H1 (cell line): ENCODE measurements around the gene SLC12A7. TPM values are rescaled to one million over a fixed set of nuclear protein-coding genes. Genes with fewer than 3 reads are reported as not detected.
A peak's percentile ranks its signal among the peaks of the same experiment; 100 is the strongest.

Source experiments
- CTCF ChIA-PET: fragments of 300-600 bp; sonication (Branson Sonifier 250); formaldehyde crosslinking; loops from one replicate; lab custom pipeline; 2021; ENCODE audit not compliant: partially characterized antibody; lab: Charles Lee
- POLR2A ChIA-PET: fragments of 300-600 bp; sonication (Branson Sonifier 250); formaldehyde crosslinking; loops from one replicate; lab custom pipeline; 2021; ENCODE audit warnings: inconsistent platforms; ENCODE audit not compliant: partially characterized antibody; lab: Charles Lee
- DNase-seq, 2 experiments: peaks; one replicate each; pipeline versions ENCODE4 v3.0.0 to v3.0.0-alpha.2; 2010 to 2022; ENCODE audit warnings: low spot score in 2 of 2, low read depth in 1 of 2, mixed read lengths in 1 of 2
- FAIRE-seq: peaks from 2 replicates; lab custom pipeline; 2011; peaks lifted over from hg19 to GRCh38; lab: Jason Lieb, UNC
- H2AFZ ChIP-seq: 2 replicates; pipeline ENCODE4 v1.8.1; 2012; ENCODE audit warnings: low read length, inconsistent platforms
- H2AK5ac ChIP-seq: 2 replicates; pipeline ENCODE4 v1.6.1; 2013; ENCODE audit warnings: low read depth, low read length
- H2BK120ac ChIP-seq: replicated peaks from 2 replicates; pipeline ENCODE3; 2013; ENCODE audit warnings: low read depth, low read length, inconsistent platforms
- H2BK12ac ChIP-seq: 2 replicates; pipeline ENCODE4 v1.6.1; 2013; ENCODE audit warnings: low read depth, low read length
- H2BK15ac ChIP-seq: 2 replicates; pipeline ENCODE4 v1.6.1; 2013; ENCODE audit warnings: low read length
- H2BK20ac ChIP-seq: 2 replicates; pipeline ENCODE4 v1.6.1; 2013; ENCODE audit warnings: low read length
- H2BK5ac ChIP-seq: 2 replicates; pipeline ENCODE4 v1.6.1; 2013; ENCODE audit warnings: low read depth, low read length
- H3K14ac ChIP-seq: 2 replicates; pipeline ENCODE4 v1.6.1; 2013; ENCODE audit warnings: inconsistent platforms; ENCODE audit not compliant: insufficient read length
- H3K18ac ChIP-seq: 2 replicates; pipeline ENCODE4 v1.6.1; 2013; ENCODE audit warnings: low read length; ENCODE audit errors: extremely low read depth
- H3K23ac ChIP-seq: 2 replicates; pipeline ENCODE4 v1.6.1; 2013; ENCODE audit warnings: inconsistent platforms; ENCODE audit not compliant: insufficient read length
- H3K23me2 ChIP-seq: 2 replicates; pipeline ENCODE4 v1.6.1; 2013; ENCODE audit warnings: low read depth, low read length
- H3K27ac ChIP-seq: 2 replicates; pipeline ENCODE4 v1.6.1; 2011; ENCODE audit warnings: low read depth, low read length, inconsistent platforms
- H3K27me3 ChIP-seq, 4 experiments: replicated peaks in 1 of 4; 1 replicate in 1 of 4; 2 replicates in 3 of 4; pipeline versions ENCODE4 v1.6.1 to v1.8.1; 2011 to 2013; ENCODE audit warnings: low read length in 3 of 4, mild to moderate bottlenecking in 3 of 4, inconsistent platforms in 2 of 4, mixed read lengths in 2 of 4, moderate library complexity in 1 of 4; ENCODE audit not compliant: control insufficient read depth in 3 of 4, insufficient read depth in 3 of 4; ENCODE audit errors: extremely low read depth in 1 of 4
- H3K36me3 ChIP-seq, 4 experiments: 2 replicates each; pipeline versions ENCODE4 v1.6.1 to v1.8.1; 2011 to 2013; ENCODE audit warnings: mild to moderate bottlenecking in 4 of 4, low read length in 3 of 4, moderate library complexity in 2 of 4, control low read depth in 1 of 4, inconsistent platforms in 1 of 4; ENCODE audit not compliant: insufficient read depth in 4 of 4, control insufficient read depth in 2 of 4
- H3K4ac ChIP-seq: replicated peaks from 2 replicates; pipeline ENCODE3; 2013; ENCODE audit warnings: low read length, low read depth, mixed read lengths, inconsistent platforms; ENCODE audit not compliant: insufficient read length
- H3K4me1 ChIP-seq, 4 experiments: replicated peaks in 1 of 4; 1 replicate in 1 of 4; 2 replicates in 3 of 4; pipeline versions ENCODE4 v1.6.1 to v1.8.1; 2011 to 2013; ENCODE audit warnings: low read length in 3 of 4, inconsistent platforms in 2 of 4, mixed read lengths in 1 of 4; ENCODE audit not compliant: insufficient read depth in 4 of 4, control insufficient read depth in 3 of 4
- H3K4me2 ChIP-seq, 2 experiments: 2 replicates each; pipeline versions ENCODE4 v1.6.1 to v1.8.1; 2011 to 2013; ENCODE audit warnings: low read depth in 2 of 2, low read length in 2 of 2, control low read depth in 1 of 2, inconsistent platforms in 1 of 2, mild to moderate bottlenecking in 1 of 2; ENCODE audit not compliant: insufficient read depth in 1 of 2
- H3K4me3 ChIP-seq, 4 experiments: fragments of 200-600, 300-600 bp in 1 of 4; sonication (generic), shearing (Covaris generic), sonication (Bioruptor Twin) in 1 of 4; 2 replicates each; pipeline versions ENCODE4 v1.5.1 to v1.8.1; 2011 to 2016; ENCODE audit warnings: low read length in 4 of 4, low read depth in 3 of 4, control low read depth in 2 of 4, inconsistent platforms in 2 of 4, mild to moderate bottlenecking in 2 of 4, mixed read lengths in 1 of 4, moderate library complexity in 1 of 4; ENCODE audit not compliant: insufficient read depth in 2 of 4; ENCODE audit errors: extremely low read depth in 1 of 4
- H3K56ac ChIP-seq: replicated peaks from 2 replicates; pipeline ENCODE3; 2013; ENCODE audit warnings: low read depth, mild to moderate bottlenecking, mixed read lengths, low read length, inconsistent platforms; ENCODE audit not compliant: insufficient read length
- H3K79me1 ChIP-seq: 2 replicates; pipeline ENCODE4 v1.6.1; 2013; ENCODE audit warnings: low read depth, low read length, control low read depth
- H3K79me2 ChIP-seq, 2 experiments: 2 replicates each; pipeline versions ENCODE4 v1.6.1 to v1.8.1; 2012 to 2013; ENCODE audit warnings: low read length in 2 of 2, mild to moderate bottlenecking in 2 of 2, inconsistent platforms in 1 of 2; ENCODE audit not compliant: insufficient read depth in 2 of 2, control insufficient read depth in 1 of 2
- H3K9ac ChIP-seq, 4 experiments: replicated peaks in 1 of 4; 1 replicate in 1 of 4; 2 replicates in 3 of 4; pipeline versions ENCODE4 v1.6.1 to v1.8.1; 2011 to 2013; ENCODE audit warnings: low read depth in 3 of 4, low read length in 3 of 4, control low read depth in 2 of 4, mild to moderate bottlenecking in 2 of 4, moderate library complexity in 2 of 4, inconsistent platforms in 1 of 4; ENCODE audit errors: extremely low read depth in 1 of 4
- H3K9me3 ChIP-seq, 2 experiments: 2 replicates each; pipeline versions ENCODE4 v1.6.1 to v1.8.1; 2012 to 2013; ENCODE audit warnings: mild to moderate bottlenecking in 2 of 2, moderate library complexity in 2 of 2, control low read depth in 1 of 2, inconsistent platforms in 1 of 2, low read depth in 1 of 2, low read length in 1 of 2, mixed read lengths in 1 of 2; ENCODE audit not compliant: insufficient read depth in 2 of 2
- H4K20me1 ChIP-seq, 2 experiments: replicated peaks in 1 of 2; 2 replicates each; pipeline versions ENCODE3 to v1.8.1; 2011 to 2013; ENCODE audit warnings: inconsistent platforms in 2 of 2, low read length in 2 of 2, mild to moderate bottlenecking in 1 of 2; ENCODE audit not compliant: insufficient read depth in 2 of 2, control insufficient read depth in 1 of 2
- H4K5ac ChIP-seq: 2 replicates; pipeline ENCODE4 v1.6.1; 2013; ENCODE audit warnings: low read length, low read depth, mixed read lengths, inconsistent platforms; ENCODE audit not compliant: insufficient read length
- H4K8ac ChIP-seq: 2 replicates; pipeline ENCODE4 v1.8.0; 2013; ENCODE audit warnings: mild to moderate bottlenecking, moderate library complexity, low read length, inconsistent platforms; ENCODE audit not compliant: insufficient read depth; ENCODE audit errors: extremely low read depth
- H4K91ac ChIP-seq: replicated peaks from 2 replicates; pipeline ENCODE3; 2013; ENCODE audit warnings: low read length, mixed read lengths, inconsistent platforms; ENCODE audit not compliant: insufficient read length
- CTBP2 ChIP-seq: IDR thresholded peaks from 2 replicates; pipeline ENCODE4 v1.7.0; 2011; ENCODE audit warnings: borderline replicate concordance, mild to moderate bottlenecking, moderate library complexity, mixed read lengths, low read length; ENCODE audit not compliant: insufficient read depth, insufficient read length
- WGBS, 2 experiments: shearing (Covaris generic) in 1 of 2; methylation state at CpG; one replicate each; pipeline versions ENCODE4 v1.1.6 to v1.1.7; 2013 to 2015; ENCODE audit warnings: low lambda C conversion rate in 2 of 2, mixed read lengths in 2 of 2, inconsistent platforms in 1 of 2, low coverage in 1 of 2, missing lambda C conversion rate in 1 of 2; ENCODE audit not compliant: insufficient replicate concordance in 2 of 2, insufficient coverage in 1 of 2, insufficient read length in 1 of 2; ENCODE audit errors: extremely low coverage in 1 of 2, missing lambda C conversion rate in 1 of 2; 5-methylcytosine and 5-hydroxymethylcytosine counted together
- polyA plus RNA-seq, 7 experiments: library from polyadenylated mRNA; depleted of rRNA in 3 of 7; stranded (reverse) in 5 of 7; unstranded in 2 of 7; fragments of >200 nt in 5 of 7; fragments of 200-250 nt in 2 of 7; gene quantifications; 1 replicate in 5 of 7; 2 replicates in 1 of 7; 4 replicates in 1 of 7; pipeline versions ENCODE4 v1.2.1 to v1.2.3, GENCODE V29; 2011 to 2013; ENCODE audit warnings: missing spikeins in 2 of 7, mixed read lengths in 2 of 7
- total RNA-seq: library from RNA; stranded (reverse); fragmentation: NEBNext Ultra II Directional; extraction: Animal tissue kit (Norgen Biotek cat#: 25700); gene quantifications from 2 replicates; pipeline ENCODE4 v1.2.1, GENCODE V29; 2021

SLC12A7 gene
- total and polyA plus RNA-seq, 2 of the 8 experiments (the other 6 are each of a cell fraction or from before 2014, with no cell fraction given): 23.5 to 39.7 TPM

- H2BK5ac ChIP-seq: no peak overlapping the region
- peak overlapping the region; percentile 54 for H4K91ac ChIP-seq
- CTCF ChIA-PET: interaction anchor here (0.6 to 1.6 kb wide), 5 partner anchors 10 to 141 kb away, joined by 3 to 5 read pairs (median 4); no protein-coding TSS in a partner anchor
- H3K9ac ChIP-seq: no peak overlapping the region
- 86% methylated on average over 28 of the region's 29 CpGs; no CpG with 5 or more reads in 1 of the 2 experiments for WGBS, 2 experiments
- no peak overlapping the region for H3K14ac ChIP-seq
- DNase-seq: no peak
- no peak overlapping the region for H3K4ac ChIP-seq
- H3K56ac ChIP-seq: no peak overlapping the region
- no peak overlapping the region for H2BK12ac ChIP-seq
- no peaks in the 10 kb centered on the region for H3K27me3 ChIP-seq
- H3K27ac ChIP-seq: no peak overlapping the region
- TF ChIP-seq CTBP2: no peak
- H3K18ac ChIP-seq: no peak overlapping the region; the same call in 1 of the 2 replicates
- H4K5ac ChIP-seq: no peak overlapping the region
- no peaks in the 10 kb centered on the region for H3K36me3 ChIP-seq
- peaks cover 0 to 3% (median 2%) of the 10 kb centered on the region in 4 experiments; a peak in 3 of 7 replicates for H3K4me1 ChIP-seq
- H2BK20ac ChIP-seq: no peak overlapping the region
- no peak overlapping the region for H3K4me3 ChIP-seq
- no peak for FAIRE-seq
- no peak overlapping the region for H2AFZ ChIP-seq
- no peak overlapping the region for H3K23ac ChIP-seq
- no peaks in the 10 kb centered on the region for H4K20me1 ChIP-seq
- no peak overlapping the region for H3K4me2 ChIP-seq
- H2AK5ac ChIP-seq: no peak overlapping the region
- H2BK15ac ChIP-seq: no peak overlapping the region
- H3K23me2 ChIP-seq: no peaks in the 10 kb centered on the region
- no peak overlapping the region for H2BK120ac ChIP-seq
- no peaks in the 10 kb centered on the region for H3K79me2 ChIP-seq
- no peaks in the 10 kb centered on the region for H3K79me1 ChIP-seq
- H4K8ac ChIP-seq: peak overlapping the region; percentile 68; the same call in 1 of the 2 replicates
- POLR2A ChIA-PET: interaction anchor here (1.4 kb wide), 1 partner anchor 8 kb away, joined by 3 read pairs; no protein-coding TSS in a partner anchor
- H3K9me3 ChIP-seq: no peaks in the 10 kb centered on the region
These were observed 84.9 kb downstream of the SLC12A7 start for GRCh38 chr5:1026700-1027621.
